Measurements from ENCODE around the gene PDP2.

PDP2 gene

GRCh38 chr16:66888647-66889615 is 8.6 kb downstream of the PDP2 start:
- Histone ChIP-seq H3K4me3 (replicated peaks; ENCODE audit: low read depth, low read length) (no peak overlapping the region), H3K27me3 (replicated peaks; ENCODE audit: control insufficient read depth, insufficient read depth, low read length) (no peaks in the 10 kb centered on the region), H3K36me3 (ENCODE audit: control insufficient read depth, insufficient read depth, low read length) (peaks cover 13% of the 10 kb centered on the region)
- DNase-seq (ENCODE audit: extremely low read depth, insufficient read length) = no peak
- TF ChIP-seq, protein P1, sequence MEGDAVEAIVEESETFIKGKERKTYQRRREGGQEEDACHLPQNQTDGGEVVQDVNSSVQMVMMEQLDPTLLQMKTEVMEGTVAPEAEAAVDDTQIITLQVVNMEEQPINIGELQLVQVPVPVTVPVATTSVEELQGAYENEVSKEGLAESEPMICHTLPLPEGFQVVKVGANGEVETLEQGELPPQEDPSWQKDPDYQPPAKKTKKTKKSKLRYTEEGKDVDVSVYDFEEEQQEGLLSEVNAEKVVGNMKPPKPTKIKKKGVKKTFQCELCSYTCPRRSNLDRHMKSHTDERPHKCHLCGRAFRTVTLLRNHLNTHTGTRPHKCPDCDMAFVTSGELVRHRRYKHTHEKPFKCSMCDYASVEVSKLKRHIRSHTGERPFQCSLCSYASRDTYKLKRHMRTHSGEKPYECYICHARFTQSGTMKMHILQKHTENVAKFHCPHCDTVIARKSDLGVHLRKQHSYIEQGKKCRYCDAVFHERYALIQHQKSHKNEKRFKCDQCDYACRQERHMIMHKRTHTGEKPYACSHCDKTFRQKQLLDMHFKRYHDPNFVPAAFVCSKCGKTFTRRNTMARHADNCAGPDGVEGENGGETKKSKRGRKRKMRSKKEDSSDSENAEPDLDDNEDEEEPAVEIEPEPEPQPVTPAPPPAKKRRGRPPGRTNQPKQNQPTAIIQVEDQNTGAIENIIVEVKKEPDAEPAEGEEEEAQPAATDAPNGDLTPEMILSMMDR (IDR thresholded peaks at IDR 0.05; ENCODE audit: insufficient read depth, low read length, poor library complexity, severe bottlenecking) = no peak

DNA sequence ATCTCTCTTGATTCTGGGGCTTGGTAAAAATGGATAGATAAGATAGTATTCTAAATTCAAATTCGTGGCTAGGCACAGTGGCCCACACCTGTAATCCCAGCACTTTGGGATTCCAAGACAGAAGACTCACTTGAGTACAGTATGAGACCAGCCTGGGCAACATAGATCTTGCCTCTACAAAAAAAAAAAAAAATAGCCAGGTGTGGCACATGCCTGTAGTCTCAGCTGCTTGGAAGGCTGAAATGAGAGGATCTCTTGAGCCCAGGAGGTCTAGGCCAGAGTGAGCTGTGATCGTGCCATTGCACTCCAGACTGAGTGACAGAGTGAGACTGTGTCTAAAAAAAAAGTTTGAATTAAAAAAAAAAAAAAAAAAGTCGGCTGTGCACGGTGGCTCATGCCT is 9.3 kb downstream of the PDP2 start:
- TF ChIP-seq, protein P1 (IDR thresholded peaks at IDR 0.05; ENCODE audit: insufficient read depth, low read length, poor library complexity, severe bottlenecking) = no peak
- Histone ChIP-seq H3K36me3 (ENCODE audit: control insufficient read depth, insufficient read depth, low read length) (peaks cover 10% of the 10 kb centered on the region), H3K27me3 (replicated peaks; ENCODE audit: control insufficient read depth, insufficient read depth, low read length) (no peaks in the 10 kb centered on the region), H3K4me3 (replicated peaks; ENCODE audit: low read depth, low read length) (no peak overlapping the region)
- no peak for DNase-seq (ENCODE audit: extremely low read depth, insufficient read length)

DNA sequence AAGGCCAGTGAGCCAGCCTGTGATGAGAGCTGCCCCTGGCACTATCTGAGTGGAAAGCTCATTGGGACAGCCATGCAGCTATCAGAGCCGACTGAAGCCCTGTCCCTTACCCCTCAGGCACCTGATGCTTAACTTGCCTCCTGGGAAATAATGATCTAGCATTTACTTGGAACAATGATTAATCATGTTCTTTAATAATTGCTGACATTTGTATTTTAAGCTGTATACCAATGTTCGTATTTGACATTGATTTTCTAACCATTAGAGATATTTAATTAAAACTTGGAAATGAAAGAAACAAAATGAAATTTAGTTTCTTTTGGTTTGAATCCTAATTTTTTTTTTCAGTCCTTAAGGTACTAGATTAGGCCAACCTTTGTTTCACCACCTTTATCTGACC is 10.5 kb downstream of the PDP2 start:
- H3K27me3 ChIP-seq (replicated peaks; ENCODE audit: control insufficient read depth, insufficient read depth, low read length) = no peaks in the 10 kb centered on the region
- no peaks in the 10 kb centered on the region; the same call in none of the 2 replicates for H3K36me3 ChIP-seq (ENCODE audit: control insufficient read depth, insufficient read depth, low read length)
- TF ChIP-seq, protein P1 (IDR thresholded peaks at IDR 0.05; ENCODE audit: insufficient read depth, low read length, poor library complexity, severe bottlenecking) = no peak
- DNase-seq (ENCODE audit: extremely low read depth, insufficient read length) = no peak
- no peak overlapping the region for H3K4me3 ChIP-seq (replicated peaks; ENCODE audit: low read depth, low read length)

DNA sequence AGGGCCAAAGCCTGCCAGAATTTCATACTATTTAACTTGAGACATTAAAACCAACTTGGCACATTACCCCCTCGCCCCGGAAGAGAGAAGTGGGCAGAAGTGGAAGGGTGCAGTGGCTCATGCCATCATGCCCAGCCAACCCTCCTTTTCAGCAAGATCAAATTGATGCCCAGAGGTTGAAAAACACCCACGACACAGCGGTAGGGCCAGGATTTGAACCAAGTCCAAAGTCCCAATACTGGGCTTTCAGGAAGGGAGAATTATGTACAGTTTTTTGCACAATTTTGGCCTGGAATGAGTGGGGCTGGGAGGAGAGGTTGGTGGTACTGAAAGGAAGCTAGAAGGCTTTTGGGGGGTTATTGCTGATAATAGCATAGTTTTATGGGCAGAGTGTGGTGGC is 11.0 kb downstream of the PDP2 start:
- TF ChIP-seq, protein P1 (IDR thresholded peaks at IDR 0.05; ENCODE audit: insufficient read depth, low read length, poor library complexity, severe bottlenecking) = no peak
- no peak for DNase-seq (ENCODE audit: extremely low read depth, insufficient read length)
- no peaks in the 10 kb centered on the region; the same call in none of the 2 replicates for H3K36me3 ChIP-seq (ENCODE audit: control insufficient read depth, insufficient read depth, low read length)
- H3K4me3 ChIP-seq (replicated peaks; ENCODE audit: low read depth, low read length) = no peak overlapping the region
- H3K27me3 ChIP-seq (replicated peaks; ENCODE audit: control insufficient read depth, insufficient read depth, low read length) = no peaks in the 10 kb centered on the region

DNA sequence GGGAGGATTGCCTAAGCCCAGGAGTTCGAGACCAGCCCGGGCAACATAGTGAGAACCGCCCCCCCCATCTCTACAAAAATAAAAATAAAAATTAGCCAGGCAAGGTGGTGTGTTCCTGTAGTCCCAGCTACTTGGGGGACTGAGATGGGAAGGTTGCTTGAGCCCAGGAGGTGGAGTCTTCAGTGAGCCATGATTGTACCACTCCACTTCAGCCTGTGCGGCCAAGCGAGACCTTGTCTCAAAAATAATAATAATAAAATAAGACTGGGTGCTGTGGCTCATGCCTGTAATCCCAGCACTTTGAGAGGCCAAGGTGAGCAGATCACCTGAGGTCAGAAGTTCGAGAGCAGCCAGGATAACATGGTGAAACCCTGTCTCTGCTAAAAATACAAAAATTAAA is 11.5 kb downstream of the PDP2 start:
- H3K27me3 ChIP-seq (replicated peaks; ENCODE audit: control insufficient read depth, insufficient read depth, low read length) = no peaks in the 10 kb centered on the region
- TF ChIP-seq, protein P1 (IDR thresholded peaks at IDR 0.05; ENCODE audit: insufficient read depth, low read length, poor library complexity, severe bottlenecking) = no peak
- no peaks in the 10 kb centered on the region; the same call in none of the 2 replicates for H3K36me3 ChIP-seq (ENCODE audit: control insufficient read depth, insufficient read depth, low read length)
- no peak for DNase-seq (ENCODE audit: extremely low read depth, insufficient read length)
- no peak overlapping the region for H3K4me3 ChIP-seq (replicated peaks; ENCODE audit: low read depth, low read length)

Data from GM06990 (cell line).